OCI-LY3 (cell line): ENCODE data around the gene COL26A1.
"Not testable (repeated sequence)": the region's sequence is repeated elsewhere in the genome, so short reads cannot be mapped to it uniquely, and the experiment has no call there.

Experiments used
- EZH2phosphoT487 ChIP-seq: fragments of 200-600 bp; shearing (Covaris generic); IDR thresholded peaks from 2 replicates; pipeline ENCODE4 v1.6.1; 2018; ENCODE audit warnings: antibody characterized with exemption, mixed run types, low read depth
- TF ChIP-seq, protein P1 (sequence below): fragments of 200-600, 300-600 bp; sonication (generic); IDR thresholded peaks from 2 replicates; pipeline ENCODE4 v1.5.1; 2014; ENCODE audit warnings: antibody characterized with exemption, low read length, low read depth

GRCh38 chr7:101349300-101349699 lies 13.4 kb upstream of the COL26A1 start:
- TF ChIP-seq, protein P1, sequence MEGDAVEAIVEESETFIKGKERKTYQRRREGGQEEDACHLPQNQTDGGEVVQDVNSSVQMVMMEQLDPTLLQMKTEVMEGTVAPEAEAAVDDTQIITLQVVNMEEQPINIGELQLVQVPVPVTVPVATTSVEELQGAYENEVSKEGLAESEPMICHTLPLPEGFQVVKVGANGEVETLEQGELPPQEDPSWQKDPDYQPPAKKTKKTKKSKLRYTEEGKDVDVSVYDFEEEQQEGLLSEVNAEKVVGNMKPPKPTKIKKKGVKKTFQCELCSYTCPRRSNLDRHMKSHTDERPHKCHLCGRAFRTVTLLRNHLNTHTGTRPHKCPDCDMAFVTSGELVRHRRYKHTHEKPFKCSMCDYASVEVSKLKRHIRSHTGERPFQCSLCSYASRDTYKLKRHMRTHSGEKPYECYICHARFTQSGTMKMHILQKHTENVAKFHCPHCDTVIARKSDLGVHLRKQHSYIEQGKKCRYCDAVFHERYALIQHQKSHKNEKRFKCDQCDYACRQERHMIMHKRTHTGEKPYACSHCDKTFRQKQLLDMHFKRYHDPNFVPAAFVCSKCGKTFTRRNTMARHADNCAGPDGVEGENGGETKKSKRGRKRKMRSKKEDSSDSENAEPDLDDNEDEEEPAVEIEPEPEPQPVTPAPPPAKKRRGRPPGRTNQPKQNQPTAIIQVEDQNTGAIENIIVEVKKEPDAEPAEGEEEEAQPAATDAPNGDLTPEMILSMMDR = not testable (repeated sequence)
- TF ChIP-seq EZH2phosphoT487 = not testable (repeated sequence)
